ENCODE results near the gene TNFAIP3.

TNFAIP3 gene

DNA sequence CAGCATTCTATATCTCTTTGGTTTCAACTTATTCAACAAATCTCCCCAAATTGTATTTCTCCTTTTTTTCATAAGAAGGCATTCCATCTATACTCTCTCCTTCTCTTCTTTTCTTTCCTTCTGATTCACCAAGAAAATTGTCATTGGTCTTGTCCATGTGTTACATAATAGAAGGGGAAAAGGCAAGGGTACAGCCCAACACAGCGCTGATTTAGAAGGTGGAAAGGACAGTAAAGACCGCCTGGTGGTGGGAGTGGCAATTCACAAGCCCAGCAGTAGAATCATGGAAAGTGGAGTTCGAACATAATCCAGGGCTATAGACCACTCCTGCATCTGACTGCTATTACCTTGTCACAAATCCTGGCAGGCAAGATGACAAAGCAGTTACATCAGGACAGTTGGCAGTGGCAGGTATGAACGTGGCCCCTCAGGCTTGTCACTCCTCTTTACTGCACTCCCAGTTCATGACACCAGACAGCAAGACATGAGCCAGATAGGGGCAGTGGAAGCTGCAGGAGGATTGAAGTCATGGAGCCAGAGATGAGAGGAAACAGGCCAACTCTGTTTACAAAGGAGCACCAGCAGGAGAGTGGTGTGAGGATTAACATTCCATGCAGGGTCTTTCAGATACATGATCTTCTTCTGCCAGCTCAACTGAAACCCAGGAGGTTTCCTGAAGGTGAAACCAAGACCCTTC is 2.1 kb upstream of the TNFAIP3 start:
- H3K4me1 Mint-ChIP-seq (ENCODE audit: low read depth): peaks cover 62% of the 10 kb centered on the region
- H3K27me3 Mint-ChIP-seq: no peaks in the 10 kb centered on the region
- H3K9me3 Mint-ChIP-seq: peaks cover 3% of the 10 kb centered on the region
- peaks cover 36% of the 10 kb centered on the region for H3K36me3 Mint-ChIP-seq (ENCODE audit: low read depth)
- no peak overlapping the region for H3K4me3 Mint-ChIP-seq
- peak overlapping the region; percentile 96 for H3K27ac Mint-ChIP-seq

DNA sequence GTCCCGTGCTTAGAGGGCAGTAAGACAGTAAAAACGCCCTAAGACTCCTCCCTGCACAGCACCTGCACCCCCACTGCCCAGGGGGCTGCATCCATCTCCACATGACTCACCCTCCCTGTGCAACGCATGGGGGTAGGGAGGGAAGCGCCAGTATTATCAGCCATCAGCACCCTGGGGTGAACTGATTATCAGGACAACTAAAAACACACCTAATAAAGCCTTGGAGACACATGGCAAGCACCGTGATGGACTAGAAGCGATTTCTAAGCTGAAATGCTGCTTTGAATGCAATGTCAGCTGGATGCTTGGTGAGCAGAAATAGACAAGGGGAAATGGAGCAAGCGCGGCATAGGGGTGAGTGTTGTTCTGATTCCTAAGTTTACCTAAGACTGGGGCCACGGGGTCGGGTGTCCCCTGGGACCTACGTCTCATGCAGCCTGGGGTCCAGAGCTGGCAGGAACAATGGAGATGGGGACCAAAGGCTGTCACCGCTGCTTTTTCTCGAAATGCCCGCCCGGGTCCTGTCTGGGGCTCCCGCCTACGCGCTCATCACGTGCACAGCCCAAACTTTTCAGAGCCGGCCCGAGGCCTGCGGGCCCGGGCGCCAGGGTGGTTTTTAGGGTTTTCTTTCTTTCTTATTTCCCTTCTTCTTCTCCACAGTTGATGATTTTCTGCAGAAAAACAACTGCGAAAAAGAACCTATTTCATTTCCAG is 702 bp upstream of the TNFAIP3 start:
- H3K27ac Mint-ChIP-seq: peak overlapping the region; percentile 96
- no peaks in the 10 kb centered on the region for H3K27me3 Mint-ChIP-seq
- H3K4me1 Mint-ChIP-seq (ENCODE audit: low read depth): peaks cover 70% of the 10 kb centered on the region
- peaks cover 44% of the 10 kb centered on the region for H3K36me3 Mint-ChIP-seq (ENCODE audit: low read depth)
- H3K9me3 Mint-ChIP-seq: peaks cover 3% of the 10 kb centered on the region
- peak overlapping the region; percentile 95 for H3K4me3 Mint-ChIP-seq

DNA sequence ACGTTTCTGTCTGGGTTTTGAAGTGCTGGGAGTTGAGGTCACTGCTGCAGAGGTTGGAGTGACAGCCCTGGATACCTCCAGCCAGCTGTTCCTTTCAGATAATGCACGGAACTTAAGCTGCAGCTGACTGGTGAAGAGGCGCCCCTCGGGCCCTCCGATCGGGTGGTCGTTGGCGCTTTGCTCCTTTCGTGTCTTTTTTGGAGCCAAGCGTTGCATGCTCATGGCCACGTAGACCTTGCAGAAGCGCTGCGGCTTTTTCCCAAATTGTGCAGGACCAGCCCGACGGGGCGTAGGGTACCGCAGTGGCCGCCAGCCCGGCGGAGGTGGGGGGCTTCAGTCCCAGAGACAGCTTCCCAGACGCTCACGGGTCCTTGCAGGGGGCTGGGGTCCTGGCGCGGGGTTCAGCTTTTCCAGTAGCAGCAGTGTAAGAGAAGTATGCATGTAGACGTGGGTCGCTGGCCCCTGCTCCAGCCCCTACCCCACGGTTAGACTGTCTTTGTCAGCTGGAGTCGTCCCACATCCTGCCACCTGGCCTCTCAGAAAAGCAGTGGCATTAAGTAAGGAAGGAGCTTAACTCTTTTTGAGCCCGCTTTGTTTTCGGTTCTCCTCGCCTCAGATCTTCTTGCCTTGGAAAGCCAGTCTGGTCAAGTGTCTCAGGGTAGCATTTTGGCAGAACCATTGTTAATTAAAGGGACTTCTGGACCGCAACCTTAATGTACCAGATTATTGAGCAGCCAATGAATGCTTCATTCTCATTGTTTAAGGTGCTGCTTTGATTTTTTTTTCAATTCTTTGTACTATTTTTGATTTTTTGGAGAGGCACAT is 838 bp downstream of the TNFAIP3 start:
- H3K27ac Mint-ChIP-seq: peak overlapping the region; percentile 88
- peaks cover 65% of the 10 kb centered on the region for H3K4me1 Mint-ChIP-seq (ENCODE audit: low read depth)
- H3K36me3 Mint-ChIP-seq (ENCODE audit: low read depth): peaks cover 59% of the 10 kb centered on the region
- peak overlapping the region; percentile 95 for H3K4me3 Mint-ChIP-seq
- H3K9me3 Mint-ChIP-seq: peaks cover 3% of the 10 kb centered on the region
- no peaks in the 10 kb centered on the region for H3K27me3 Mint-ChIP-seq

DNA sequence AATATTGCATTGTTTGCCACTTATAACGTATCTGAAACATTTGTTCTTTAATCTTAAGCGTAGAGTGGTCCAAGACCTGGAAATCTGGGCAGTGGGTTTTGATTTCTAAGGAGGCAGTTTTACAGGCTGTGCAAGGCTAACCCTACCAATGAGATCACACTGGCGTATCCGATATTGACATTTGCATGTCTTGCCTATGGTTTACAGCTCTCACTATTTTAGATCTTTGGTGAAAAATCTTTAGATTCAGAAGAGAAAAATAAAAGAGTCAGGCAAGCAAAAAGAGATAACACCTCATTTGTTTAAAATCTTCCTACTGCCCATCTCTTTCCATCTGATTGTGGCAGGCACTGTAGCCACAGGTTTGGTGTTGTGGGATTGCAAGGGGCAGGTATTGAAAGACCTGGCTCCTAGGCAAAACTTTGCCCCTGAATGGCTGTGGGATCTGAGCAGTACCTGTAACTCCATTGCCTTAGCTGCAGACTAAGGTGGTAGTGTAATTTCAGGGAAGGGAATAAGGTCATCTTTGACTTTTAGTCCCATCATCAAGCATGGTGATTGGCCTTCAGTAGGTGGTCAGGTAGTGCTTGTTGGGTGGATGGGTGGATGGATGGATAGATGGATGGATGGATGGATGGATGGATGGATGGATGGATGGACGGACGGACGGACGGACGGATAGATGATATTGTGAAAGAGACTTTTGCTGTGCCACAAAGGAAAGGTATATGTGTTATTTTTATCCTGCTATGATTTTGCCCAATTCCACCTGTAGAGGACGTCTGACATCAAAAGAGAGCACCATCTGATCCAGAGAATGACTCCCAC is 1.9 kb downstream of the TNFAIP3 start:
- peaks cover 67% of the 10 kb centered on the region for H3K4me1 Mint-ChIP-seq (ENCODE audit: low read depth)
- H3K36me3 Mint-ChIP-seq (ENCODE audit: low read depth): peaks cover 70% of the 10 kb centered on the region

DNA sequence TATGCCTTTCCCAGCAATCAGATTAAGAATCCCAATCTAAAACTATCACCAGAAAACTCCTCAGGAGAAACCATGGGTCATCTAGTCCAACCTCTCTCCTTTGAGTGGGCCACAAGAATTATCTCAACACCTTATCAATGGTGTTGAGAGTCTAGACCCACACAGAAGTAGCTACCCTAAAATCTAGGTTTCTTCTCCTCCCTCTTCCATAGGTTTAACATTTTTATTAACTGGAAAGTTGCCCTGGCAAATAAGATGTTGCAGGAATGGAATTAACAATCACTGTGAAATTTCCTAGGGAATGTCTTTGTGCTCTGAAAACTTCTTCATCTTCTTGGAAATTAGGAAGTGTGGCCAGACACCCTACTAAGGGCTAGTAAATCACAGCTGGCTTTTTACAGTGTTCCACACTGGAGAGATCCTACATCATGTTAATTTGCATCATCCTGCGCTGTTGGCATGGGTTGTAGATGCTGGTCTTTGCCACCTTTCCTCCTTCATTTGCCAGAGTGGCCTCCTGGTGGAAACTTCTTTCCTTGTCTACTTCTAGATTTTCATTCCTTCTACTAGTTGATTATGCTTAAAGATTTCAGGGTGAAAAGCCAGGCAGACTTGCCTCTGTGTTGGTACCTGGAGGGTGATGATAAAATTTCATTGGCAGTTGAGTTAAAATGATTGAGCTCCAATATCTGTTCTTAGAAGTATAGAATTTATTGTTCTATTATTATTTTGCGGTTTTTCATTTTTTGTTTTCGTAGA is 2.7 kb downstream of the TNFAIP3 start:
- peak overlapping the region; percentile 88 for H3K27ac Mint-ChIP-seq
- no peaks in the 10 kb centered on the region for H3K27me3 Mint-ChIP-seq
- peak overlapping the region; percentile 95 for H3K4me3 Mint-ChIP-seq
- peaks cover 72% of the 10 kb centered on the region for H3K36me3 Mint-ChIP-seq (ENCODE audit: low read depth)
- no peaks in the 10 kb centered on the region for H3K9me3 Mint-ChIP-seq
- H3K4me1 Mint-ChIP-seq (ENCODE audit: low read depth): peaks cover 69% of the 10 kb centered on the region

More for the DNA sequence above, 1.9 kb downstream of the TNFAIP3 start:
- Mint-ChIP-seq H3K9me3 (peaks cover 3% of the 10 kb centered on the region), H3K27me3 (no peaks in the 10 kb centered on the region), H3K27ac (peak overlapping the region; percentile 88), H3K4me3 (peak overlapping the region; percentile 95)

DNA sequence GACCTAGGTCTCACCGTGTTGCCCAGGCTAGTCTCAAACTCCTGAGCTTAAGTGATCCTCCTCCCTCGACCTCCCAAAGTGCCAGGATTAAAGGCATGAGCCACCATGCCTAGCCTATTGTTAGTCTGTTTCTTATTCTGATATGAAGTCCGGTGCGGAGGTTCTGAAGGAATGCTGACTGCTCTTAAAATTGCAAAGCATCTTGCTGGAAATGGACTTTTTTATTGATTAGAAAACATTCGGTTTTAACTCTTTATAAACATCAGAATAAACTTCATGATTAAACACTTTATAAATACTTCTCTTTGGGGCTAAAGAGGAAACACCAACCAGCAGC is 3.2 kb downstream of the TNFAIP3 start:
- no peaks in the 10 kb centered on the region for H3K9me3 Mint-ChIP-seq
- H3K36me3 Mint-ChIP-seq (ENCODE audit: low read depth): peaks cover 78% of the 10 kb centered on the region
- H3K27ac Mint-ChIP-seq: peak overlapping the region; percentile 88
- H3K27me3 Mint-ChIP-seq: no peaks in the 10 kb centered on the region
- peaks cover 69% of the 10 kb centered on the region for H3K4me1 Mint-ChIP-seq (ENCODE audit: low read depth)
- peak overlapping the region; percentile 95 for H3K4me3 Mint-ChIP-seq

DNA sequence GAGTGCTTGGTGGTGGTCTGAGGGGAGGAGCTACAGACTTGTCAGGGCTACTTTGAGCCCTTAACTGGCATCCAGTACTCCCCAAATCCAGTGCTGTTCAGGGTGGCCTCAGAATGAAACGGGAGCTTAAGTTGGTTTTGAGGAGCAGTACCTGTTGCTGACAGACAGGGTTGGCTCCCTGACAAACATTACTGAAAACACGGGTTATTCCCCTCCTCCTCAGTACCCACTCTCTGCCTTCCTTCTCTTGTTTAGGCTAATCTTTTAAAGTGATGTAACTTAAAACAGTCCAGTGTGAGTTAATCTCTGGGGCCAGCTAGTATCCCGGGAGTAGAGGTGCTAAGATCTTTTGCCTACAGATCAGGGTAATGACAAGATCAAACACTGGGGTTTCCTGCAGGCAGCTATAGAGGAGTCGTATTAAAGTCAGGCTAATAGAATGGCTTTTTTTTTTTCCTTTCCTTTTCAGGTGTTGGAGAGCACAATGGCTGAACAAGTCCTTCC is 3.7 kb downstream of the TNFAIP3 start:
- peaks cover 69% of the 10 kb centered on the region for H3K4me1 Mint-ChIP-seq (ENCODE audit: low read depth)
- peak overlapping the region; percentile 95 for H3K4me3 Mint-ChIP-seq
- H3K36me3 Mint-ChIP-seq (ENCODE audit: low read depth): peaks cover 83% of the 10 kb centered on the region
- no peaks in the 10 kb centered on the region for H3K9me3 Mint-ChIP-seq
- no peaks in the 10 kb centered on the region for H3K27me3 Mint-ChIP-seq
- peak overlapping the region; percentile 88 for H3K27ac Mint-ChIP-seq

DNA sequence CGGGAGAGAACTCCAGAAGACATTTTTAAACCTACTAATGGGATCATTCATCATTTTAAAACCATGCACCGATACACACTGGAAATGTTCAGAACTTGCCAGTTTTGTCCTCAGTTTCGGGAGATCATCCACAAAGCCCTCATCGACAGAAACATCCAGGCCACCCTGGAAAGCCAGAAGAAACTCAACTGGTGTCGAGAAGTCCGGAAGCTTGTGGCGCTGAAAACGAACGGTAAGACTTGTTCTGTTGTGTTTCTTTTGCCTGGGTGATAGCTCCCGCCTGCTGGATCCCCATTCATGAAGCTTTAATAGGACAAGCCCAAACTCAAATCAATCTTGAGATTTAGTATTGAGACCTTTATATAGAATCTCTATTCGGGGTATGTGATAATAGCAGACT is 4.2 kb downstream of the TNFAIP3 start:
- peak overlapping the region; percentile 95 for H3K4me3 Mint-ChIP-seq
- H3K9me3 Mint-ChIP-seq: no peaks in the 10 kb centered on the region
- no peaks in the 10 kb centered on the region for H3K27me3 Mint-ChIP-seq
- H3K4me1 Mint-ChIP-seq (ENCODE audit: low read depth): peaks cover 69% of the 10 kb centered on the region
- H3K36me3 Mint-ChIP-seq (ENCODE audit: low read depth): peaks cover 88% of the 10 kb centered on the region
- peak overlapping the region; percentile 88 for H3K27ac Mint-ChIP-seq

DNA sequence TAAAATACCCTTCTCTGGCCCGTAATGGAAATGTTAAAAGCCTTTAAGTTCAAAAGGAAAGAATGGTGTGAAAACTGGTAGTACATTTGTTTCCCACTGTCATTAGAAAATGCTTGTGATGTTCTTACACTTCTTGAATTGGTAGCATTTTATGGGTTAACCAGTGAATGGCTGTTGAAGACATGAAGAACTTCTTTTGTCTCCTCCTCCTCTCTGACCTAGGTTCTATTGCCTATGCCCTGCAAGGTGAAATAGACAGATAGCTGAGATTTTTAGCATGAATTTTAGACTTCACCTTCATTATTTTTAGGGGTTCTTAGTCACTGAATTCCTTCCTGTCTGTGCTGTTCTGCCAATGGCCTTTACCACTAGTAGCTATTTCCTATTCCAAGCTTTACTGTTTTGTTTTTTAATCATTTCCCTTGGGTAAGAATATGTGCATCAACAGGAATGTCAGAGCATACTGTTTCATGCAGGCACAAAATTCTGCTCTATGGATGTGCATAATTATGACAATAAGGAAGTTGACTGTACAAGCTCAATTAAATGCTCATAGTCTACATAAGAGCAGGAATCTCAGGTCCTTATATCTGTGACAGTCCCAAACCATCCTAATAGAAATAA is 4.9 kb downstream of the TNFAIP3 start:
- peak overlapping the region; percentile 88 for H3K27ac Mint-ChIP-seq
- H3K9me3 Mint-ChIP-seq: no peaks in the 10 kb centered on the region
- H3K36me3 Mint-ChIP-seq (ENCODE audit: low read depth): peaks cover 94% of the 10 kb centered on the region
- H3K4me1 Mint-ChIP-seq (ENCODE audit: low read depth): peaks cover 70% of the 10 kb centered on the region
- peak overlapping the region; percentile 95 for H3K4me3 Mint-ChIP-seq
- H3K27me3 Mint-ChIP-seq: no peaks in the 10 kb centered on the region

DNA sequence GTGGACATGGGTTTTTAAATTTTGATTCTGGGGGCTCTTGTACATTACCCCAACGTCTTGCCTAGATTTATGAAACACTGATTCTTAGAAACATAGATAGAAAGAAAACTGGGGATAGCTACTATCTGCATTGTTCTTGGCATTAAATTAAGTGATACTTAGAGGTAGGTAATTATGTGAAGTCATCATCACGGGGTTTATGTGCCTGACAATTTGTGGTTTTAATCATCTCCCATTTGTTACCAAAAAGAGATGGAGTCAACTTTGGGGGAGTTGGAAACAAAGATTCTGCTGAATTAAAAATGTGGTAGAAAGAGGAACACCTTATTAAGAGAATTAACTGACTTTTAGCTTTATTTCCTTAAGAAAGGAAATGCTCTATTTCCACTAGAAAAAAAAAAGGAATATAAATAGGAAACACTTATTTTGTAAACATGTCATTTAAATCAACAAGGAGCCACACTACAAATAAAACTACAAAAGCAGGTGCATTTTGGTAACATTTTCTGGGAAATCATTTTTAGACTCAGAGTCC is 5.6 kb downstream of the TNFAIP3 start:
- H3K4me1 Mint-ChIP-seq (ENCODE audit: low read depth): peaks cover 77% of the 10 kb centered on the region
- H3K9me3 Mint-ChIP-seq: no peaks in the 10 kb centered on the region
- peak overlapping the region; percentile 95 for H3K4me3 Mint-ChIP-seq
- peaks cover 100% of the 10 kb centered on the region for H3K36me3 Mint-ChIP-seq (ENCODE audit: low read depth)
- H3K27ac Mint-ChIP-seq: peak overlapping the region; percentile 88
- no peaks in the 10 kb centered on the region for H3K27me3 Mint-ChIP-seq

DNA sequence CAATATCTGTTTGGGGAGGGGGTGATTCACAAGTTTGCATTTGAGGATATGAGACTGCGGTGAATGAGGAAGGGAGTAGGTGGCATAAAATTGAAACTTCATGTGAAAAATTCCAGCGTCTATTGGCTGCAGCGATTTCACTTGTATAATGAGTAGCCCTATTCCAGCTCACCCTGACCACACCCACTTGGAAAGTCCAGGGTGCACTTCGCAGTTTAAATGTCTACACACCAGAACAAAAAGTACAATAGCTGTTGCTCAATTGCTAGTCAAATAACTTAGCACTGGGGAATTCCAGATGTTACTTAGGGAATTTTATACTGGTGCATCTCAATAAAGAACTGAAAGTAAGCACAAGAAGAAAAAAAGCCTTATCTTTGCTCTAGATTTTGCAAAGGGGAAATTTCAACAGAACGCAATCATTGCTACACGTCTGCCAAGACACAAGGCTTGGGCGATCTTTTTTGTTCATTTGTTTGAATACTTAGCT is 6.3 kb downstream of the TNFAIP3 start:
- Mint-ChIP-seq H3K36me3 (ENCODE audit: low read depth) (peaks cover 100% of the 10 kb centered on the region), H3K4me3 (peak overlapping the region; percentile 95), H3K27ac (peak overlapping the region; percentile 88), H3K4me1 (ENCODE audit: low read depth) (peaks cover 84% of the 10 kb centered on the region), H3K9me3 (no peaks in the 10 kb centered on the region), H3K27me3 (no peaks in the 10 kb centered on the region)

DNA sequence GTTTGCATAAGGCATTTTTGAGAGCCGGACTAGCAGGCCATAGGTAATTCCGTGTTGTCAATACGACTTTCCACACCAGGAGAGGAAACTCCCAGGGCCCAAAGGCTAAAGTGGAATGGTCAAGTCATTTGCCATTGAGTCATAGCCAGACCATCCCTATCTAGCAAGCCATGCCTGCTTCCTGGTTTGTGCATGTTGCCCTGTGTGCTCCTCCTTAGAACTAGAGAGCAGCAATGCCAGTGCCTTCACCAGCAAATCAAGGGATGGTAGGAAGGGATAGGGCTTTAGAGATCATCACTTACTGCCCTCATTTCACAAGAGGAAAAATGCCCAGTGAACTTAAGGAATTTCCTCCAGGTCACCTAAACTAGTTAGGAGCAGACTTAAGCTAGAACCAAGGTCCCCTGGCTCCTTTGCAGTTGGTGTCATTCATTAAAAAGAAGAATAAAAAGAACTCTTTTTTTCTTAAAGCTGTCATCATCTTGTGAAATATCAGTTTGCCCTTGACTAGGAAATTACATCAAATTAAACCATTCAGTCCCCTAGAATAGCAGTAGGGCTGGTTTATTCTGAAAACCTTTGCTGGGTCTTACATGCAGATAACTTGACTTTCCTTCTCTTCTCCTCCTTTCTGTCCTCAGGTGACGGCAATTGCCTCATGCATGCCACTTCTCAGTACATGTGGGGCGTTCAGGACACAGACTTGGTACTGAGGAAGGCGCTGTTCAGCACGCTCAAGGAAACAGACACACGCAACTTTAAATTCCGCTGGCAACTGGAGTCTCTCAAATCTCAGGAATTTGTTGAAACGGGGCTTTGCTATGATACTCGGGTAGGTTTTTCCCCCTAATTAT is 7.4 kb downstream of the TNFAIP3 start:
- Mint-ChIP-seq H3K27ac (peak overlapping the region; percentile 88), H3K4me1 (ENCODE audit: low read depth) (peaks cover 86% of the 10 kb centered on the region), H3K27me3 (no peaks in the 10 kb centered on the region), H3K4me3 (peak overlapping the region; percentile 95), H3K9me3 (no peaks in the 10 kb centered on the region), H3K36me3 (ENCODE audit: low read depth) (peaks cover 100% of the 10 kb centered on the region)
